ENCODE measurements around the gene CSNK2A1. TPM values are rescaled to one million over a fixed set of nuclear protein-coding genes. Genes with fewer than 3 reads are reported as not detected.

The CSNK2A1 gene
- polyA plus RNA-seq, 3 donors, result 31.7 to 55.5 (median 35.2) TPM

DNA sequence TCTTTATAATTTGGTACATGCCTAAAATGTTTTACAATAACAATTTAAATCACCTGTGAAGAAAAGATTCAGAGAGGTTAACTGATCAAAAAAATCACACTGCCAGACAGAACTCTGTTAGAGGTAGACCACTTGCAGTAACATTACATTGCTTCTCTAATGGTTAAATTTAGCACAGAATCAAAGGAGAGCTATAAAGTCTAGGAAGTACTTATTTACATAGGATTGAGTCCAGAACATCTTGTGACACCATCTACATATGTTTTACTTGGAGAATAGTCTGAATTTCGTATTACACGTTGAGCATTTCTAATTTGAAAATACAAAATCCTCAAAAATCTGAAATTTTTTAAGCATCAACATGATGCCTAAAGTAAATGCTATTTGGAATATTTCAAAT, 64.1 kb downstream of the CSNK2A1 start:
- Histone ChIP-seq H4K20me1 (ENCODE audit: insufficient read depth, low read length) (peaks cover 13% of the 10 kb centered on the region), H3K9ac (ENCODE audit: insufficient read depth, low read length, poor library complexity, severe bottlenecking) (no peak overlapping the region), H3K27me3 (ENCODE audit: control insufficient read depth in 2 of 2, insufficient read depth in 2 of 2, low read length in 2 of 2) (no peaks in the 10 kb centered on the region), H3K36me3 (replicated peaks in 1 of 2; ENCODE audit: control insufficient read depth in 1 of 2, insufficient read depth in 2 of 2, low read length in 2 of 2) (peaks cover 45 to 73% of the 10 kb centered on the region in 2 donors), H3K4me1 (ENCODE audit: control insufficient read depth in 1 of 2, insufficient read depth in 2 of 2, low read length in 2 of 2) (no peaks in the 10 kb centered on the region), H3K79me2 (ENCODE audit: insufficient read depth, low read length) (no peaks in the 10 kb centered on the region), H3K27ac (ENCODE audit: low read depth in 1 of 2, low read length in 2 of 2) (no peak overlapping the region), H3K9me3 (replicated peaks in 1 of 2; ENCODE audit: control insufficient read depth in 1 of 2, insufficient read depth in 1 of 2, low read length in 2 of 2) (no peaks in the 10 kb centered on the region), H2AFZ (ENCODE audit: insufficient read depth, low read depth, low read length, poor library complexity, severe bottlenecking) (no peak overlapping the region), H3K4me3 (replicated peaks in 1 of 3; ENCODE audit: low read depth in 2 of 3, low read length in 3 of 3) (no peak overlapping the region), H3K4me2 (replicated peaks; ENCODE audit: extremely low read depth, low read length, poor library complexity, severe bottlenecking) (no peak overlapping the region)
- H3K27ac Mint-ChIP-seq, result peak overlapping the region in 1 of 7 donors; percentile 21
- no peak overlapping the region for H3K4me3 Mint-ChIP-seq
- no peaks in the 10 kb centered on the region for H3K4me1 Mint-ChIP-seq
- intact Hi-C loops (cut with micrococcal nuclease), result loop anchor here in 1 of 2 donors (1.0 kb wide), 1 partner anchor 125 kb away; no protein-coding TSS in a partner anchor
- TF ChIP-seq, protein P1, sequence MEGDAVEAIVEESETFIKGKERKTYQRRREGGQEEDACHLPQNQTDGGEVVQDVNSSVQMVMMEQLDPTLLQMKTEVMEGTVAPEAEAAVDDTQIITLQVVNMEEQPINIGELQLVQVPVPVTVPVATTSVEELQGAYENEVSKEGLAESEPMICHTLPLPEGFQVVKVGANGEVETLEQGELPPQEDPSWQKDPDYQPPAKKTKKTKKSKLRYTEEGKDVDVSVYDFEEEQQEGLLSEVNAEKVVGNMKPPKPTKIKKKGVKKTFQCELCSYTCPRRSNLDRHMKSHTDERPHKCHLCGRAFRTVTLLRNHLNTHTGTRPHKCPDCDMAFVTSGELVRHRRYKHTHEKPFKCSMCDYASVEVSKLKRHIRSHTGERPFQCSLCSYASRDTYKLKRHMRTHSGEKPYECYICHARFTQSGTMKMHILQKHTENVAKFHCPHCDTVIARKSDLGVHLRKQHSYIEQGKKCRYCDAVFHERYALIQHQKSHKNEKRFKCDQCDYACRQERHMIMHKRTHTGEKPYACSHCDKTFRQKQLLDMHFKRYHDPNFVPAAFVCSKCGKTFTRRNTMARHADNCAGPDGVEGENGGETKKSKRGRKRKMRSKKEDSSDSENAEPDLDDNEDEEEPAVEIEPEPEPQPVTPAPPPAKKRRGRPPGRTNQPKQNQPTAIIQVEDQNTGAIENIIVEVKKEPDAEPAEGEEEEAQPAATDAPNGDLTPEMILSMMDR (IDR thresholded peaks at IDR 0.05), result no peak
- DNase-seq, result no peak
- peaks cover 0 to 3% (median 0%) of the 10 kb centered on the region in 3 donors for H3K27me3 Mint-ChIP-seq (ENCODE audit: low read depth in 3 of 3)
- H3K36me3 Mint-ChIP-seq, result peaks cover 51% of the 10 kb centered on the region in 2 donors
- no CpG with 5 or more reads among the region's 2 CpGs for WGBS (ENCODE audit: insufficient coverage)
- no peaks in the 10 kb centered on the region for H3K9me3 Mint-ChIP-seq

DNA sequence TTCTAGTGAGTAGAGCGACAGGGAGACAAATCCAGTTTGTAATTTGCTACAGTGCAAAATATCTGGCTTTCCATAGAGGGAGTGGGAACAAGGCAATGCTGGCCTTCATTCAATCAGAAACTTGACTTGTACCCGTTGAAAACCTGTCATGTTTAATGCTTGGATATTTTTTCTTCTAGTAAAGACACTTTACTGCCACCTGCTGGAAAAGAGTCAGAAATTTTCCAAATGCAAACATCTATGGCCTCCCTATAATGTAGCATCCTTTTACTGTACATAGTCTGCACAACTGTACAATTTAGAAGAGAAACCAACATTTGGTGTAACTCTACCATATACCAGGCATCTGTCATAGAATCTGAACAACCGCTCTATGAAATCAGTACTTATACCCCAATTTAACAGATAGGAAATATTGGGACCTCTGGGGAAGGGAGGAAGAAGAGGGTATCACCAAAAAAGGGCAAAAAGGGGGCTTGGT, 64.6 kb downstream of the CSNK2A1 start:
- Histone ChIP-seq H4K20me1 (ENCODE audit: insufficient read depth, low read length) (peaks cover 13% of the 10 kb centered on the region), H3K4me2 (replicated peaks; ENCODE audit: extremely low read depth, low read length, poor library complexity, severe bottlenecking) (no peak overlapping the region), H3K9ac (ENCODE audit: insufficient read depth, low read length, poor library complexity, severe bottlenecking) (no peak overlapping the region), H3K4me3 (replicated peaks in 1 of 3; ENCODE audit: low read depth in 2 of 3, low read length in 3 of 3) (no peak overlapping the region), H3K9me3 (replicated peaks in 1 of 2; ENCODE audit: control insufficient read depth in 1 of 2, insufficient read depth in 1 of 2, low read length in 2 of 2) (no peaks in the 10 kb centered on the region), H2AFZ (ENCODE audit: insufficient read depth, low read depth, low read length, poor library complexity, severe bottlenecking) (no peak overlapping the region), H3K27ac (ENCODE audit: low read depth in 1 of 2, low read length in 2 of 2) (no peak overlapping the region), H3K4me1 (ENCODE audit: control insufficient read depth in 1 of 2, insufficient read depth in 2 of 2, low read length in 2 of 2) (no peaks in the 10 kb centered on the region), H3K79me2 (ENCODE audit: insufficient read depth, low read length) (no peaks in the 10 kb centered on the region), H3K27me3 (ENCODE audit: control insufficient read depth in 2 of 2, insufficient read depth in 2 of 2, low read length in 2 of 2) (no peaks in the 10 kb centered on the region), H3K36me3 (replicated peaks in 1 of 2; ENCODE audit: control insufficient read depth in 1 of 2, insufficient read depth in 2 of 2, low read length in 2 of 2) (peaks cover 40 to 68% of the 10 kb centered on the region in 2 donors)
- no peak overlapping the region for H3K4me3 Mint-ChIP-seq
- TF ChIP-seq, protein P1 (IDR thresholded peaks at IDR 0.05), result peak; percentile 73
- peaks cover 0 to 3% (median 0%) of the 10 kb centered on the region in 3 donors for H3K27me3 Mint-ChIP-seq (ENCODE audit: low read depth in 3 of 3)
- H3K9me3 Mint-ChIP-seq, result peaks cover 0 to 3% (median 0%) of the 10 kb centered on the region in 7 donors
- DNase-seq, result peak; percentile 32 to 62 (median 47)
- H3K36me3 Mint-ChIP-seq, result peaks cover 46 to 49% of the 10 kb centered on the region in 2 donors
- intact Hi-C loops (cut with micrococcal nuclease), result loop anchor here in 1 of 2 donors (1.0 kb wide), 1 partner anchor 125 kb away; no protein-coding TSS in a partner anchor
- H3K27ac Mint-ChIP-seq, result no peak overlapping the region
- no peaks in the 10 kb centered on the region for H3K4me1 Mint-ChIP-seq
- WGBS (ENCODE audit: insufficient coverage), result no CpG with 5 or more reads among the region's 3 CpGs
